PFSK-1 (cell line): Measurements from ENCODE around the gene DRP2.

Experiments used
- FOXP2 ChIP-seq: optimal IDR thresholded peaks from 2 replicates; pipeline ENCODE3; 2011; ENCODE audit warnings: borderline replicate concordance, control low read depth, inconsistent platforms; ENCODE audit not compliant: insufficient read depth; ENCODE audit errors: extremely low read length, extremely low read depth
- POLR2AphosphoS5 ChIP-seq: IDR thresholded peaks from 2 replicates; pipeline ENCODE4 v1.6.1; 2012; ENCODE audit warnings: low read depth, mild to moderate bottlenecking, control low read depth, low read length, moderate library complexity
- SIN3A ChIP-seq: IDR thresholded peaks from 2 replicates; pipeline ENCODE4 v1.6.1; 2012; ENCODE audit warnings: mild to moderate bottlenecking, low read length, moderate library complexity, borderline replicate concordance; ENCODE audit not compliant: insufficient read depth
- TAF1 ChIP-seq: IDR thresholded peaks from 2 replicates; pipeline ENCODE4 v1.6.1; 2012; ENCODE audit warnings: low read length, control low read depth, borderline replicate concordance; ENCODE audit not compliant: insufficient read depth
- TF ChIP-seq, protein P1 (sequence below), 2 experiments: IDR thresholded peaks; 2 replicates each; pipeline versions ENCODE4 v1.6.1 to v1.8.0; 2011 to 2012; ENCODE audit warnings: low read depth in 2 of 2, low read length in 2 of 2, control low read depth in 1 of 2, inconsistent platforms in 1 of 2, mild to moderate bottlenecking in 1 of 2, moderate library complexity in 1 of 2; ENCODE audit not compliant: insufficient read depth in 1 of 2

DNA sequence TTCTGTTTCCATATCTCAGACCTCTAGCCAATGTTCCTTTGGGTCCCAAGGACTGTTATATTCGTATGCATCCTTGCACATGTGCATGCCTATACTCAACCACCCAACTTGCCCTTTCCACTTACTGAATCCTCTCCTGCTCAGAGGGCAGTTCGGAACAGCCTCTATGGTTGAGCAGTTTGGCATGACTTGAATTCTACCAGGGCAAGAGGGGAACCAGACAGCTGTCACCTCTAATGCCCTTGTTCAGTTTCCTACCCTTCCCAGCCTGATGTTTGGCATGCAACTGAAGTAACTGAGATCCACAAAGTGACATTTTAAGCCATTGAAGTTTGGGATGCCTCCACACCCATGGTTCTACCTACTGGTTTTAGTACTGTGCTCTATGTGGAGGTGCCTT lies 17.5 kb downstream of the DRP2 start:
- TF ChIP-seq TAF1 = no peak
- TF ChIP-seq POLR2AphosphoS5 = no peak
- TF ChIP-seq, protein P1, sequence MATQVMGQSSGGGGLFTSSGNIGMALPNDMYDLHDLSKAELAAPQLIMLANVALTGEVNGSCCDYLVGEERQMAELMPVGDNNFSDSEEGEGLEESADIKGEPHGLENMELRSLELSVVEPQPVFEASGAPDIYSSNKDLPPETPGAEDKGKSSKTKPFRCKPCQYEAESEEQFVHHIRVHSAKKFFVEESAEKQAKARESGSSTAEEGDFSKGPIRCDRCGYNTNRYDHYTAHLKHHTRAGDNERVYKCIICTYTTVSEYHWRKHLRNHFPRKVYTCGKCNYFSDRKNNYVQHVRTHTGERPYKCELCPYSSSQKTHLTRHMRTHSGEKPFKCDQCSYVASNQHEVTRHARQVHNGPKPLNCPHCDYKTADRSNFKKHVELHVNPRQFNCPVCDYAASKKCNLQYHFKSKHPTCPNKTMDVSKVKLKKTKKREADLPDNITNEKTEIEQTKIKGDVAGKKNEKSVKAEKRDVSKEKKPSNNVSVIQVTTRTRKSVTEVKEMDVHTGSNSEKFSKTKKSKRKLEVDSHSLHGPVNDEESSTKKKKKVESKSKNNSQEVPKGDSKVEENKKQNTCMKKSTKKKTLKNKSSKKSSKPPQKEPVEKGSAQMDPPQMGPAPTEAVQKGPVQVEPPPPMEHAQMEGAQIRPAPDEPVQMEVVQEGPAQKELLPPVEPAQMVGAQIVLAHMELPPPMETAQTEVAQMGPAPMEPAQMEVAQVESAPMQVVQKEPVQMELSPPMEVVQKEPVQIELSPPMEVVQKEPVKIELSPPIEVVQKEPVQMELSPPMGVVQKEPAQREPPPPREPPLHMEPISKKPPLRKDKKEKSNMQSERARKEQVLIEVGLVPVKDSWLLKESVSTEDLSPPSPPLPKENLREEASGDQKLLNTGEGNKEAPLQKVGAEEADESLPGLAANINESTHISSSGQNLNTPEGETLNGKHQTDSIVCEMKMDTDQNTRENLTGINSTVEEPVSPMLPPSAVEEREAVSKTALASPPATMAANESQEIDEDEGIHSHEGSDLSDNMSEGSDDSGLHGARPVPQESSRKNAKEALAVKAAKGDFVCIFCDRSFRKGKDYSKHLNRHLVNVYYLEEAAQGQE (IDR thresholded peaks at IDR 0.05; ENCODE audit: insufficient read depth in 1 of 2, low read depth in 2 of 2, low read length in 2 of 2) = no peak
- no peak for TF ChIP-seq SIN3A
- no peak for TF ChIP-seq FOXP2
